Memory B cell (primary cell): ENCODE measurements around the gene FGFR4.

Experiments
- ATAC-seq: fragments of 150-1000 bp; cut with Tn5 transposase; 2 replicates; pipeline ENCODE4 v1.10.0; 2021; ENCODE audit warnings: low read depth, mild to moderate bottlenecking, moderate library complexity
- DNase-seq, 2 donors: peaks; one replicate each; pipeline ENCODE4 v3.0.0; 2022; ENCODE audit warnings: low spot score in 2 of 2
- H3K27ac Mint-ChIP-seq: one replicate; pipeline ENCODE4 v1.8.0; 2022; ENCODE audit warnings: mild to moderate bottlenecking, moderate library complexity, mixed read lengths
- H3K27me3 Mint-ChIP-seq: one replicate; pipeline ENCODE4 v1.8.0; 2022; ENCODE audit warnings: mixed read lengths
- H3K36me3 Mint-ChIP-seq: one replicate; pipeline ENCODE4 v1.8.0; 2022; ENCODE audit warnings: mild to moderate bottlenecking, mixed read lengths
- H3K4me1 Mint-ChIP-seq: one replicate; pipeline ENCODE4 v1.8.0; 2022; ENCODE audit warnings: mixed read lengths
- H3K4me3 Mint-ChIP-seq: one replicate; pipeline ENCODE4 v1.8.0; 2022; ENCODE audit warnings: mild to moderate bottlenecking, moderate library complexity, mixed read lengths
- H3K9me3 Mint-ChIP-seq: one replicate; pipeline ENCODE4 v1.8.0; 2022; ENCODE audit warnings: mixed read lengths

Gene FGFR4

DNA sequence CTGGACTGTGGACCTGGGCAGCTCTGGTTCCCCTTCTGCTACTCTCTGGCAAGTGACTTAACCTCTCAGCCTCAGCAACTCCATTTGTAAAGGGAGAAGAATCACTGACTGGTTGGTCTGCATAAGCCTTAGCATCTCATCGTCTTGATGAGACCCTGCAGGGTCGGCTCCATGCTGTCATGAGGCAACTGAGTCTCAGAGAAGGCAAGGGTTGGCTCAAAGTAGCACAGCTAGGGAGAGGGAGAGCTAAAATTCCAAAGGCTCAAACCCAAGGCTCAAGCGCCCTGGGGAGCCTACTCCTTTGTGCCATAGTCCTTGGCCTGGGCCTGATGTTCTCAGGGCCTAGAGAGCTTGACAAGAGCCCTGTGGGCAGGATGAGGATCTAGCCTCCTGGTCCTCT lies 4.5 kb downstream of the FGFR4 start:
- Mint-ChIP-seq H3K36me3 (no peaks in the 10 kb centered on the region), H3K4me3 (no peak overlapping the region)

DNA sequence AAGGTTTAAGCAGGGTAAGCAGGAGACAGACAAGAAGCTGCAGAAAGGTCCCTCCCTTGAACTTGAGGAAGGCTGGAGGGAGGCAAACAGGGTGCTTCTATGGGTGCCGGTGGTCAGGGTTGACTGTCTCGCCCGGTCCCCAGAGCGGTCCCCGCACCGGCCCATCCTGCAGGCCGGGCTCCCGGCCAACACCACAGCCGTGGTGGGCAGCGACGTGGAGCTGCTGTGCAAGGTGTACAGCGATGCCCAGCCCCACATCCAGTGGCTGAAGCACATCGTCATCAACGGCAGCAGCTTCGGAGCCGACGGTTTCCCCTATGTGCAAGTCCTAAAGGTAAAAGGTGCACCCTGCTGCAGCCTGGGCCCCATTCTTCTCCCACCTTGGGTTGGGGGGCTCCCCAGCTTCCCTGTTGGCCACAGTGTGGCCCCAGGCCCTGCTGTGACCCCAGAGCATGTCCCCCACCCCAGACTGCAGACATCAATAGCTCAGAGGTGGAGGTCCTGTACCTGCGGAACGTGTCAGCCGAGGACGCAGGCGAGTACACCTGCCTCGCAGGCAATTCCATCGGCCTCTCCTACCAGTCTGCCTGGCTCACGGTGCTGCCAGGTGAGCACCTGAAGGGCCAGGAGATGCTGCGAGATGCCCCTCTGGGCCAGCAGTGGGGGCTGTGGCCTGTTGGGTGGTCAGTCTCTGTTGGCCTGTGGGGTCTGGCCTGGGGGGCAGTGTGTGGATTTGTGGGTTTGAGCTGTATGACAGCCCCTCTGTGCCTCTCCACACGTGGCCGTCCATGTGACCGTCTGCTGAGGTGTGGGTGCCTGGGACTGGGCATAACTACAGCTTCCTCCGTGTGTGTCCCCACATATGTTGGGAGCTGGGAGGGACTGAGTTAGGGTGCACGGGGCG lies 5.7 kb downstream of the FGFR4 start:
- DNase-seq, result no peak
- peaks cover 9% of the 10 kb centered on the region for H3K27me3 Mint-ChIP-seq
- H3K4me3 Mint-ChIP-seq, result no peak overlapping the region
- no peaks in the 10 kb centered on the region for H3K9me3 Mint-ChIP-seq
- peaks cover under 1% of the 10 kb centered on the region for H3K36me3 Mint-ChIP-seq
- H3K27ac Mint-ChIP-seq, result no peak overlapping the region
- H3K4me1 Mint-ChIP-seq, result peaks cover 3% of the 10 kb centered on the region
- no peak for ATAC-seq

More for the DNA sequence above, 4.5 kb downstream of the FGFR4 start:
- ATAC-seq (no peak), DNase-seq (no peak)
- Mint-ChIP-seq H3K4me1 (peaks cover 5% of the 10 kb centered on the region), H3K27me3 (peaks cover 9% of the 10 kb centered on the region), H3K9me3 (no peaks in the 10 kb centered on the region), H3K27ac (no peak overlapping the region)

DNA sequence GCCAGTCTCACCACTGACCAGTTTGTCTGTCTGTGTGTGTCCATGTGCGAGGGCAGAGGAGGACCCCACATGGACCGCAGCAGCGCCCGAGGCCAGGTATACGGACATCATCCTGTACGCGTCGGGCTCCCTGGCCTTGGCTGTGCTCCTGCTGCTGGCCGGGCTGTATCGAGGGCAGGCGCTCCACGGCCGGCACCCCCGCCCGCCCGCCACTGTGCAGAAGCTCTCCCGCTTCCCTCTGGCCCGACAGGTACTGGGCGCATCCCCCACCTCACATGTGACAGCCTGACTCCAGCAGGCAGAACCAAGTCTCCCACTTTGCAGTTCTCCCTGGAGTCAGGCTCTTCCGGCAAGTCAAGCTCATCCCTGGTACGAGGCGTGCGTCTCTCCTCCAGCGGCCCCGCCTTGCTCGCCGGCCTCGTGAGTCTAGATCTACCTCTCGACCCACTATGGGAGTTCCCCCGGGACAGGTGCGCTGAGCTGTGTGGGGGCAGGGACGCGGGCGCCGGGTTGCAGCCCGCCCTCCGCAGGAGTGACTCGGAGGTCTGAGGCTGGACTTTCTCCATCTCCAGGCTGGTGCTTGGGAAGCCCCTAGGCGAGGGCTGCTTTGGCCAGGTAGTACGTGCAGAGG lies 6.5 kb downstream of the FGFR4 start:
- DNase-seq, result no peak
- H3K4me1 Mint-ChIP-seq, result peaks cover 2% of the 10 kb centered on the region
- H3K4me3 Mint-ChIP-seq, result no peak overlapping the region
- no peak for ATAC-seq
- no peaks in the 10 kb centered on the region for H3K9me3 Mint-ChIP-seq
- H3K36me3 Mint-ChIP-seq, result peaks cover 2% of the 10 kb centered on the region
- no peak overlapping the region for H3K27ac Mint-ChIP-seq
- H3K27me3 Mint-ChIP-seq, result peaks cover 8% of the 10 kb centered on the region

DNA sequence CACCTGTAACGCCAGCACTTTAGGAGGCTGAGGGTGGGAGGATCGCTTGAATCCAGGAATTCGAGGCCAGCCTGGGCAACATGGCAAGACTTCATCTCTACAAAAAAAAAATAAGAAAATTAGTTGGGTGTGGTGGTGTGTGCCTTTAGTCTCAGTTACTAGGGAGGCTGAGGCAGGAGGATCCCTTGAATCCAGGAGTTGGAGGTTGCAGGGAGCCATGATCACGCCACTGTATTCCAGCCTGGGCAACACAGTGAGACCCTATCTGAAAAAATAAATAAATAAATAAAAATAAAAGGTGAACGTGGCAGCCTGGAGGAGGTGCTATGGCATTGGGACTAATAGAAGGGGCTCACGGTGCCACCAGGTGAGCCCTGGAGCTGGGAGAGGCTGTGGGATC lies 7.1 kb downstream of the FGFR4 start:
- ATAC-seq (no peak), DNase-seq (no peak)
- peaks cover 2% of the 10 kb centered on the region for H3K36me3 Mint-ChIP-seq
- no peak overlapping the region for H3K4me3 Mint-ChIP-seq
- peaks cover 8% of the 10 kb centered on the region for H3K27me3 Mint-ChIP-seq
- no peak overlapping the region for H3K27ac Mint-ChIP-seq
- no peaks in the 10 kb centered on the region for H3K9me3 Mint-ChIP-seq
- peaks cover 2% of the 10 kb centered on the region for H3K4me1 Mint-ChIP-seq

DNA sequence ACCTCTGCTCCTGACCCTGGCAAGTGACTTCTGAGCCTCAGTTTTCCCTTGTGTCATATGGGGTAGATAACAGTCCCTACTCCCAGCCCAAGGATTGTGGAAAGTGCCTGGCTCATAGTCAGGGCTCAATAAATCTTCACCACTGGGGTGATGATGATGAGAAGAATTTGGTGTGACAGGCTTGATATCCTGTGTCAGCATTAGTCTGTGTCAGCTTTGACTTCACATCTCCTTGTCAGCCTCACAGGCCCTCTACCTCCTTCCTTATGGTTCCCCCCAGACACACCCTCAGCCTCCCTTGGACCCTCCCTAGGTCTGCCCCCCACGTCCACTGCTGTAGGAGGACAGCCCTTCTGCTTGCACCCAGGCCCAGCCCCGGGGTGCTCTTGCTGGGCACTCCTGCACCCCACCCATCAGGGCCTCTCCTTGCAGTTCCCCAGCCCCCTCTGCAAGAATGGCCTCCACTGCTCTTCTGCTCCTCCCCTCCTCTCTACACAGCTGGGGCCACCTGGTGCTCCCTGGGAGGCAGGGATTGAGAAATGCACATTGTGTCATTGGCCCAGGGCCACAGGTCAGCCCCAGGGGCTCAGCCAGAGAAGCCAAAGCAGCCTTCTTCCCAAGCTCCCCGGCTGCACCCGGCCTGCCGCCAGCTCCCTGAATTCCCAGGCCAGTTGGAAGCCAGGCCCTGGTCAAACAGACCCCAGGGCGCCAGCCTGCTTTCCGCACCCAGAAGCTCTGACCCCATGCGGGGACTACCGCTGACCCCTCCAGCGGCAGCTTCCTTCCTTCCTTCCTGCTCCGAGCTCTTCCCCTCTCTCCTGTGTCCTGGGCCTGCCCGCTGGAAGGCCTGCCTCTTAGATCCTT lies 7.7 kb downstream of the FGFR4 start:
- Mint-ChIP-seq H3K27ac (no peak overlapping the region), H3K36me3 (peaks cover 2% of the 10 kb centered on the region), H3K4me1 (peaks cover 2% of the 10 kb centered on the region), H3K9me3 (no peaks in the 10 kb centered on the region), H3K27me3 (peaks cover 8% of the 10 kb centered on the region), H3K4me3 (no peak overlapping the region)
- DNase-seq, result no peak
- ATAC-seq, result no peak

DNA sequence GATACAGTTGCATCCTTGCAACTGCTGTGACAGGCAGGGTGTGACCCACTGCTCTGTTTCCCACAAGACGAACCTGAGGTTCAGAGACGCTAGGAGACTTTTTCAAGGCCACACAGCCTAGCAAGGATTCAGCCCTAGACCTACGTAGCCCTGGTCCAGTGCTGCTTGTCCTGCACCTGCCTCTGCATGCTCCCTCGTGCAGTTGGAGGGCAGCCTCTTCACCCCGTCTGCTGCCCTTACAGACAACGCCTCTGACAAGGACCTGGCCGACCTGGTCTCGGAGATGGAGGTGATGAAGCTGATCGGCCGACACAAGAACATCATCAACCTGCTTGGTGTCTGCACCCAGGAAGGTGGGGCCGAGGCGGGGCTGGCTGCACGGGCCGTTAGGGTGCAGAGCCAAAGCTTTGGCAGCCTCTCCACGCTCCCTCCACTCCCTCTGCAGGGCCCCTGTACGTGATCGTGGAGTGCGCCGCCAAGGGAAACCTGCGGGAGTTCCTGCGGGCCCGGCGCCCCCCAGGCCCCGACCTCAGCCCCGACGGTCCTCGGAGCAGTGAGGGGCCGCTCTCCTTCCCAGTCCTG lies 8.5 kb downstream of the FGFR4 start:
- Mint-ChIP-seq H3K36me3 (peaks cover 2% of the 10 kb centered on the region), H3K4me3 (no peak overlapping the region), H3K27ac (no peak overlapping the region), H3K4me1 (peaks cover 7% of the 10 kb centered on the region), H3K27me3 (peaks cover 8% of the 10 kb centered on the region), H3K9me3 (no peaks in the 10 kb centered on the region)
- DNase-seq (no peak), ATAC-seq (no peak)

DNA sequence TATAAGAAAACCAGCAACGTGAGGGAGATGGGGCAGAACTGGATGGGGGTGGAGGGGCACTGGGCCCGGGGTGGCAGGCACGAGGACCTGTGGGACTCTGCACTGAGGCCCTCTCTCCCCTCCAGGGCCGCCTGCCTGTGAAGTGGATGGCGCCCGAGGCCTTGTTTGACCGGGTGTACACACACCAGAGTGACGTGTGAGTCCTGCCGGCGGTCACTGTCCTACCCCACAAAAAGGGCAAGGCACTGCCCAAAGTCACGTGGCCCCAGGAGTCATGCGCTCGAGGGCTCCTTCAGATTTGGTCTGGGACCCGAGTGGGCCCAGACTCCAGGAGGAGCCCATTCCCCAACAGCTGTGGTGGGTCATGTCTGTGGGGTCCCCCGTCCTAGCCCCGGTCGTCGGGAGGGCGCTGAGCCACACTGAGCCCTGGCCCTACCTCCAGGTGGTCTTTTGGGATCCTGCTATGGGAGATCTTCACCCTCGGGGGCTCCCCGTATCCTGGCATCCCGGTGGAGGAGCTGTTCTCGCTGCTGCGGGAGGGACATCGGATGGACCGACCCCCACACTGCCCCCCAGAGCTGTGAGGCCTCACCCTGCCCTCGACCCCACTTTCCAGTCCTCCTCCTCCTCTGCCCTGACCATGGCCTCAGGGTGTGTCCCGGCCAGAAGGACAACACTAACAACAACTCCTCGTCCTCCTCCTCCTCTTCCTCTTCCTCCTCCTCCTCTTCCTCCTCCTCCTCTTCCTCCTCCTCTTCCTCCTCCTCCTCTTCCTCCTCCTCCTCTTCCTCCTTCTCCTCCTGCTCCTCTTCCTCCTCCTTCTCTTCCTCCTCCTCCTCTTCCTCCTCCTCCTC lies 9.7 kb downstream of the FGFR4 start:
- Mint-ChIP-seq H3K27ac (no peak overlapping the region), H3K4me3 (no peak overlapping the region), H3K27me3 (peaks cover 12% of the 10 kb centered on the region), H3K36me3 (peaks cover 2% of the 10 kb centered on the region), H3K9me3 (no peaks in the 10 kb centered on the region), H3K4me1 (peaks cover 7% of the 10 kb centered on the region)
- DNase-seq (no peak), ATAC-seq (no peak)

DNA sequence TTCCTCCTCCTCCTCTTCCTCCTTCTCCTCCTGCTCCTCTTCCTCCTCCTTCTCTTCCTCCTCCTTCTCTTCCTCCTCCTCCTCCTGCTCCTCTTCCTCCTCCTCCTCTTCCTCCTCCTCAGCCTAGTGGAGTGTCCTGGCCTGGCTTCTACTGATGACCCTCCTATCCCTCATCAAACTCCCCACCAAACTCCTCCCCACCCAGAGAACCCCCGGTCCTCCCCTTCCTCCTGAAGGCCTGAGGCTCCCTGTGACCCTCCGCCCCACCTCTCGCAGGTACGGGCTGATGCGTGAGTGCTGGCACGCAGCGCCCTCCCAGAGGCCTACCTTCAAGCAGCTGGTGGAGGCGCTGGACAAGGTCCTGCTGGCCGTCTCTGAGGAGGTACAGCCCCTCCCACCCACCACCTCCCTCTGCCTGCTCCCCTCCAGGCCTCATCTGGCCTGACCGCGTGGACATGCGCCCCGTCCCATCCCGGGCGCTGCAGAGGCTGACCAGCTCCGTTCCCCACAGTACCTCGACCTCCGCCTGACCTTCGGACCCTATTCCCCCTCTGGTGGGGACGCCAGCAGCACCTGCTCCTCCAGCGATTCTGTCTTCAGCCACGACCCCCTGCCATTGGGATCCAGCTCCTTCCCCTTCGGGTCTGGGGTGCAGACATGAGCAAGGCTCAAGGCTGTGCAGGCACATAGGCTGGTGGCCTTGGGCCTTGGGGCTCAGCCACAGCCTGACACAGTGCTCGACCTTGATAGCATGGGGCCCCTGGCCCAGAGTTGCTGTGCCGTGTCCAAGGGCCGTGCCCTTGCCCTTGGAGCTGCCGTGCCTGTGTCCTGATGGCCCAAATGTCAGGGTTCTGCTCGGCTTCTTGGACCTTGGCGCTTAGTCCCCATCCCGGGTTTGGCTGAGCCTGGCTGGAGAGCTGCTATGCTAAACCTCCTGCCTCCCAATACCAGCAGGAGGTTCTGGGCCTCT lies 10.6 kb downstream of the FGFR4 start:
- peaks cover 7% of the 10 kb centered on the region for H3K4me1 Mint-ChIP-seq
- peaks cover 12% of the 10 kb centered on the region for H3K27me3 Mint-ChIP-seq
- H3K4me3 Mint-ChIP-seq, result no peak overlapping the region
- H3K27ac Mint-ChIP-seq, result peak overlapping the region; percentile 39
- no peak for ATAC-seq
- H3K36me3 Mint-ChIP-seq, result peaks cover 2% of the 10 kb centered on the region
- no peak for DNase-seq
- H3K9me3 Mint-ChIP-seq, result no peaks in the 10 kb centered on the region

DNA sequence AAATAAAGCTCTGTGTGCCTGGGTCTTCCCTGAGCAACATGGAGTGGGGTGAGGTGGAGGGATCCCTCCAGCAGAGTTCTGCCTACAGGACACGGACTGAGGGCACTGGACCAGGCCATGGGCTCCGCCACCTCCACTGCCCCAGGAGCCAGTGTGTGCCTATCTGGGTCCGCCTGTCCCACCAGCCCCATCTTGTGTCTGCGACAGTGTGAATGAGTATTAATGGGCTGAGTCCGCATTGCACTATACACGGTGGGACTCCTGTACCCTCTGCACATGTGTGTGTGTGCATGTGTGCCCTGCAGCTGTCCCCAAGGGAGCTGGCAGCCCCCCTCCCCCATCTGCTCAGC lies 11.4 kb downstream of the FGFR4 start:
- DNase-seq (no peak), ATAC-seq (no peak)
- Mint-ChIP-seq H3K27ac (no peak overlapping the region), H3K4me1 (peaks cover 7% of the 10 kb centered on the region), H3K36me3 (peaks cover 2% of the 10 kb centered on the region), H3K9me3 (no peaks in the 10 kb centered on the region), H3K27me3 (peaks cover 12% of the 10 kb centered on the region), H3K4me3 (no peak overlapping the region)

DNA sequence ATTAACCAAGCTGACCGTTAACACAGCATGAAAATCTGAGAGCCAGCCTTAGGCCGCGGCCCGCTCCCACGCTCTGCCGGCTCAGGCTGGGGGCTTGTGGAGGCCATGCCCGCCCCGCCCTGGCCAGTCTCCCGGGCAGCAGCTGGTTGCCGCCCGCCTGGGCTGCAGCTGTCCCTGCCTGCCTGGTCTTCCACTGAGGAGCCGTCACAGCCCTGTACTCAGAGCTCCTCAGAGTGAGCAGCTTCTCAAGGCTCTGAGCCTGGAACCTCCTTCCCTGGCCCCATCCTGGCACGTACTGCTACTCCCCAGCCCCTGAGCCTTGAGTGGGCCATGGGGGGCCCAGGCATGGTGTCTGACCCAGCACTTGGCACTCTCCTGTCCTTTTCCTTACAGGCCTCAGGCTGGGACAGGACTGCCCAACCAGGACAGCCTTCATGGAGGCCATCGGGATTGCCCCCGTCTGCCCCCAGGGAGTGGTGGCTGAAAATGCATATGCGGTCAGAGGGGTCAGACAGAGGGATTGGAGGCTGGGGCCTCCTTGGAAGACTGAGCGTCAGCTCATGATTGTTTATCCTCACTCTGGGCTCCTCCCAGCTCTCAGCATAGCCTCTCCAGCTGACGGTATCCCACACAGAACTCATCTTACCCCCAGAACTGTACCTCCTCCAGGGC lies 11.9 kb downstream of the FGFR4 start:
- no peak overlapping the region for H3K27ac Mint-ChIP-seq
- H3K9me3 Mint-ChIP-seq, result no peaks in the 10 kb centered on the region

DNA sequence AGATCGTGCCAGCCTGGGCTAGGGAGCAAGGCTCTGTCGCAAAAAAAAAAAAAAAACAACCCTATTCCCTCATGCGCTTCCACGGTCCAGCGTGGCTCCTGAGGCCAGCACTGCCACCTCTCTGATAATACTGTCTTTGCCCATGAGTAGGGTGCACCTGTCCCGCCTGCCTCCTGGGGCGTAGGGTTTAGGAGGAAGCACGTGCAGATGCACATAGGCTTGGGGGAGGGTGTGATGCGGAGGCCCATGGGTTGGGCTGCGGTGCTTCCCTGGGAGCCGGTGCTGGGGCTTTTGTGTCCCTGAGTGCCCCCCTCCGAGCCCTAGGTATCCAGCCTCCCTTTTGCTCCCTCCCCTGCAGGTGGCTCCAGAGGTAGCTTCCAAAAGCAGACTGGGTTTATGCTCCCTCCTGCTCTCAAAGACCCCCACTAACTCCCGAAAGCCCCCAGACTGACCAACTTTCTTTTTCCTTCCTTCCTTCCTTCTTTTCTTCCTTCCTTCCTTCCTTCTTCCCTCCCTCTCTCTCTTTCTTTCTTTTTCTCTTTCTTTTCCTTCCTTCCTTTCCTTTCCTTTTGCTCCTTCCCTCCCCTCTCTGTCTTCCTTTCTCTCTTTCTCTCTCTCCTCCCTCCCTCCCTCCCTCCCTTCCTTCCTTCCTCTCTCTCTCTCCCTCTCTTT lies 12.8 kb downstream of the FGFR4 start:
- Mint-ChIP-seq H3K4me3 (no peak overlapping the region), H3K27ac (peak overlapping the region; percentile 78), H3K27me3 (peaks cover 14% of the 10 kb centered on the region), H3K4me1 (peaks cover 7% of the 10 kb centered on the region), H3K36me3 (peaks cover 2% of the 10 kb centered on the region), H3K9me3 (no peaks in the 10 kb centered on the region)
- ATAC-seq (peak; percentile 88), DNase-seq (no peak)

More for the DNA sequence above, 11.9 kb downstream of the FGFR4 start:
- H3K27me3 Mint-ChIP-seq, result peaks cover 14% of the 10 kb centered on the region
- H3K4me3 Mint-ChIP-seq, result no peak overlapping the region
- DNase-seq (no peak), ATAC-seq (no peak)
- H3K36me3 Mint-ChIP-seq, result peaks cover 2% of the 10 kb centered on the region
- H3K4me1 Mint-ChIP-seq, result peaks cover 7% of the 10 kb centered on the region
